ENCODE results near the gene FAM174C. TPM values are rescaled to one million over a fixed set of nuclear protein-coding genes. Genes with fewer than 3 reads are reported as not detected.

The FAM174C gene
- 10 to 100 TPM; 62.8 to 65.3 TPM for total RNA-seq

DNA sequence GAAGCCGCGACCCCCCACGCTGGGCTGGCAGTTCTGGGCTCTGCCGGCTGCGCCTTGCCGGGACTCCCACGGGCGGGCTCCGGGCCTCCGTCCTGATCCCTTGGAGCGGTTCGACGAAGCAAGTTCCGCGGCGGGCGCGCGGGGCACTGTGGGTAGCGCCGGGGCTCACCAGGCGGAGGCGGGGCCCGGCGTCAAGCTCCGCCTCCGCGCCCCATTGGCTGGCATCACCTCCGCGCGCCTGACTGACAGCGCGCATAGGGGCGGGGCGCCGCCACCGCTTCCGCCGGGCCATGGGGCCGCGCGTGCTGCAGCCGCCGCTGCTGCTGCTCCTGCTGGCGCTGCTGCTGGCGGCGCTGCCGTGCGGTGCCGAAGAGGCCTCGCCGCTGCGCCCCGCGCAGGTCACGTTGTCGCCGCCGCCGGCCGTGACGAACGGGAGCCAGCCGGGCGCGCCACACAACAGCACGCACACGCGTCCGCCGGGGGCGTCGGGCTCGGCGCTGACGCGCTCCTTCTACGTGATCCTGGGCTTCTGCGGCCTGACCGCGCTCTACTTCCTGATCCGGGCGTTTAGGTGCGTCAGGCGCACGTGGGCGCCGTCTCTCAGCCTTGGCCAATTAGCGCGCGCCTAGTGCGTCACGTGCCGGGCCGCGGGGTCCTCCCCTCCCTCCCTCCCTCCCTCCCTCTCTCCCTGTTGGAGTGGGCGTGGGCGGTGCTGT lies at the start of gene FAM174C:
Gene FAM174C, plus strand, starts transcription at position 271 of the 716 bp plus-strand sequence. Its CDS starts 20 bp downstream, at position 291.
- intact Hi-C loops (cut with micrococcal nuclease), result loop anchor here (1.0 to 10.0 kb wide), 6 partner anchors 82 to 319 kb away; partner anchors contain the start of genes ADAMTSL5, DAZAP1, MBD3 and NDUFS7
- CTCF ChIA-PET, result interaction anchor here (0.9 to 1.6 kb wide), 2 partner anchors 9 to 31 kb away, joined by 4 to 8 read pairs; no protein-coding TSS in a partner anchor
- Mint-ChIP-seq H3K4me1 (ENCODE audit: low read depth) (peaks cover 55% of the 10 kb centered on the region), H3K4me3 (peak within 1 kb of the TSS; percentile 87), H3K27ac (peak within 1 kb of the TSS; percentile 94), H3K36me3 (ENCODE audit: low read depth) (peaks cover 58% of the 10 kb centered on the region), H3K27me3 (ENCODE audit: low read depth) (no peaks in the 10 kb centered on the region), H3K9me3 (no peaks in the 10 kb centered on the region)
- DNase-seq, result peak; percentile 96

DNA sequence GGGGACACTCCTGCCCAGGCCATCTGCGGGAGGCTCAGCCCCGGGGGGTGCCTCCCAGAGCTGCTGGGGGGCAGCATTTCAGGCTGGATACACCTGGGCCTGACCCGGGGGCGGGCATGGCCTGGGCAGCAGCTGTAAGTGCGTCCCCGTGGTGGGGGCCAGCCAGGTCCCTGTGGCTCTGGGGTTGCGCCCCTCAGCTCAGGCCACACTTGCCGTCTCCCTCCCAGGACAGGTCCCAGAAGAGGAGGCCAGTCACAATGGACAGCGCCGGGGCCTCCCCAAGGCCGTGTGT lies 49.2 kb upstream of the FAM174C start:
- intact Hi-C loops (cut with micrococcal nuclease), result no loop called here
- DNase-seq, result no peak
- Mint-ChIP-seq H3K27ac (no peak overlapping the region), H3K36me3 (ENCODE audit: low read depth) (peaks cover 5% of the 10 kb centered on the region), H3K4me1 (ENCODE audit: low read depth) (no peaks in the 10 kb centered on the region), H3K4me3 (no peak overlapping the region), H3K27me3 (ENCODE audit: low read depth) (no peaks in the 10 kb centered on the region), H3K9me3 (no peaks in the 10 kb centered on the region)
- CTCF ChIA-PET, result no interaction called here

DNA sequence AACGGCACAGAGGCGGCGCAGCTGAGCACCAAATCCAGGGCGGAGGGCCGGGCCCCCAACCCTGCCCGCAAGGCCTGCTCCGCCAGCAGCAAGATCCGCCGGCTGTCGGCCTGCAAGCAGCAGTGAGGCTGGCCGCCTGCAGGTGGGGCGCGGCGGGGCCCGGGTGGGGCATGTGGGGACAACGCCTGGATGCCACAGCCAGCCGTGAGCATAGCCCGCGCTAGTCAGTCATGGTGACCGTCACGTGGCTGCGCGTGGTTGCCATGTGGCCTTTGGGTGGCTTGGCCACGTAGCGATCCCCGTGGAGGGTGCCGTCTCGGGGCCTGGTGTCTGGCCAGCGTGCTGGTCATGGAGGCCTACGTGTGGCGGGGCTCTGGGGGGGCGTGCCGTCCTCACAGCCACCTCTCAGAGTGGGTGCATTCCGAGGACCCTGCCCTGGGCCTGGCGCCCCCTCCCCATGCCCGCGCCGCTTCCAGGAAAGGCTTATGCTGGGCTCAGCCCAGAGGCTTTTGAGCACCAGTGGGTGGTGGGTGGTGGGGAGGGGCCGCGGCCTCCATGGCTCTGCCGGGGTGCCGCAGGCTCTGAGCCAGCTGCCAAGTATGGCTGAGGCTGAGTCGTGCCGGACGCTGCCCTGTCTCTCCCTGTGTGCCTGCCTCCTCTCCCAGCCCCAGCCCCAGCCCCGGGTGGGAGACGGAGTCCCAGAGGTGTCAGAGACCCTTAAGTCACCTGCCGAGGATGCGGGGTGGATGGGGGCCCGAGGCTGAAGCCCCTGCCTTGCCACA lies 48.6 kb upstream of the FAM174C start:
- intact Hi-C loops (cut with micrococcal nuclease), result no loop called here
- Mint-ChIP-seq H3K27me3 (ENCODE audit: low read depth) (no peaks in the 10 kb centered on the region), H3K9me3 (no peaks in the 10 kb centered on the region), H3K4me1 (ENCODE audit: low read depth) (no peaks in the 10 kb centered on the region), H3K27ac (no peak overlapping the region), H3K36me3 (ENCODE audit: low read depth) (peaks cover 5% of the 10 kb centered on the region), H3K4me3 (no peak overlapping the region)
- CTCF ChIA-PET, result no interaction called here
- no peak for DNase-seq

DNA sequence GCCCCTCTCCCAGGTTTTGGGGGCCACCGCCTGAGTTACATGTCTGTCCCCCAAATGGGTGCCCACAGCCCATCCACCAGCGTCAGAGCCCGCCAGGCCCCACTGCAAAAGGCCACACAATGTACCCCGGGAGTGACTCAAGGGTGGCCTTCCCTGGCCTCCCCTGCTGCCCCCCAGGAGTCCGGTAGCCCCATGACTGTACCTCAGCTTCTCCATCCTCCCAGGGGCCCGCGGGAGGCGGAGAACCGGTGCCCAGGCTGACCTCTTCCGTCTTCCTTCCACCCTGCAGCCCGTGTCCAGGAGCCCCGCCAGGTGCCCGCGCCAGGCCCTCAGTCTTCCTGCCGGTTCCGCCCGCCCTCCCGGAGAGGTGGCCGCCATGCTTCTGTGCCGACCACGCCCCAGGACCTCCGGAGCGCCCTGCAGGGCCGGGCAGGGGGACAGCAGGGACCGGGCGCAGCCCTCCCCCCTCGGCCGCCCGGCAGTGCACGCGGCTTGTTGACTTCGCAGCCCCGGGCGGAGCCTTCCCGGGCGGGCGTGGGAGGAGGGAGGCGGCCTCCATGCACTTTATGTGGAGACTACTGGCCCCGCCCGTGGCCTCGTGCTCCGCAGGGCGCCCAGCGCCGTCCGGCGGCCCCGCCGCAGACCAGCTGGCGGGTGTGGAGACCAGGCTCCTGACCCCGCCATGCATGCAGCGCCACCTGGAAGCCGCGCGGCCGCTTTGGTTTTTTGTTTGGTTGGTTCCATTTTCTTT lies 47.9 kb upstream of the FAM174C start:
- H3K4me1 Mint-ChIP-seq (ENCODE audit: low read depth), result no peaks in the 10 kb centered on the region
- CTCF ChIA-PET, result no interaction called here
- H3K4me3 Mint-ChIP-seq, result no peak overlapping the region
- H3K27me3 Mint-ChIP-seq (ENCODE audit: low read depth), result no peaks in the 10 kb centered on the region
- no peaks in the 10 kb centered on the region for H3K9me3 Mint-ChIP-seq
- no peak for DNase-seq
- no peak overlapping the region for H3K27ac Mint-ChIP-seq
- peaks cover 5% of the 10 kb centered on the region for H3K36me3 Mint-ChIP-seq (ENCODE audit: low read depth)
- intact Hi-C loops (cut with micrococcal nuclease), result no loop called here

DNA sequence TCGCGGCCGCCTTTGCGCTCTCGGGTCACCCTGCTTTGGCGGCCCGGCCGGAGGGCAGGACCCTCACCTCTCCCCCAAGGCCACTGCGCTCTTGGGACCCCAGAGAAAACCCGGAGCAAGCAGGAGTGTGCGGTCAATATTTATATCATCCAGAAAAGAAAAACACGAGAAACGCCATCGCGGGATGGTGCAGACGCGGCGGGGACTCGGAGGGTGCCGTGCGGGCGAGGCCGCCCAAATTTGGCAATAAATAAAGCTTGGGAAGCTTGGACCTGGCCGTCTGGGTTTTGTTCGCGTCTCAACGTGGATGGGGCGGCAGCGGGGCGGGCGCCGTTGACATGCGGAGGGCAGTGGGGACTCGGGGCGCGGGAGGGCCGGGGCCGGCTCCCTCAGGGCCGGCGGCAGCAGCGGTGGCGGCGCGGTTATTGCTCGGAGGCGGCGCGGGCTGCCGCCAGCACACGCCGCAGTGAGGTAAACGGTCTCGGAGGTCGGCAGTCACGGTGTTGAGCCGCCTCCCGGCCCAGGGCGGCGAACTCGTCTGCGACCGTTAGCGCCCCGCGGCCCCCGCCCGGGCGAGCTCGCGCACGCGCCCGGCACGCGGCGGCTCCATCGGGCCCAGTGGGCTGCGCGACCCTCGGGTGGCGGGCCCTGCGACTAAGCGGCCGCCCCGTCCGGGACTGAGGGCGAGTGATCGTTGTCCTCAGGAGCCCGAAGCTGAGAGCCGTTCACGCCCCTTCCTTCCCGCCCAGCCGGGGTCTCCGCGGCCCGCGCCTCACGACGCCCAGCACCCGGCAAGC lies 47.0 kb upstream of the FAM174C start:
- CTCF ChIA-PET, result no interaction called here
- Mint-ChIP-seq H3K27me3 (ENCODE audit: low read depth) (no peaks in the 10 kb centered on the region), H3K36me3 (ENCODE audit: low read depth) (peaks cover 5% of the 10 kb centered on the region), H3K4me3 (no peak overlapping the region), H3K4me1 (ENCODE audit: low read depth) (no peaks in the 10 kb centered on the region), H3K9me3 (no peaks in the 10 kb centered on the region), H3K27ac (no peak overlapping the region)
- no peak for DNase-seq
- intact Hi-C loops (cut with micrococcal nuclease), result no loop called here

DNA sequence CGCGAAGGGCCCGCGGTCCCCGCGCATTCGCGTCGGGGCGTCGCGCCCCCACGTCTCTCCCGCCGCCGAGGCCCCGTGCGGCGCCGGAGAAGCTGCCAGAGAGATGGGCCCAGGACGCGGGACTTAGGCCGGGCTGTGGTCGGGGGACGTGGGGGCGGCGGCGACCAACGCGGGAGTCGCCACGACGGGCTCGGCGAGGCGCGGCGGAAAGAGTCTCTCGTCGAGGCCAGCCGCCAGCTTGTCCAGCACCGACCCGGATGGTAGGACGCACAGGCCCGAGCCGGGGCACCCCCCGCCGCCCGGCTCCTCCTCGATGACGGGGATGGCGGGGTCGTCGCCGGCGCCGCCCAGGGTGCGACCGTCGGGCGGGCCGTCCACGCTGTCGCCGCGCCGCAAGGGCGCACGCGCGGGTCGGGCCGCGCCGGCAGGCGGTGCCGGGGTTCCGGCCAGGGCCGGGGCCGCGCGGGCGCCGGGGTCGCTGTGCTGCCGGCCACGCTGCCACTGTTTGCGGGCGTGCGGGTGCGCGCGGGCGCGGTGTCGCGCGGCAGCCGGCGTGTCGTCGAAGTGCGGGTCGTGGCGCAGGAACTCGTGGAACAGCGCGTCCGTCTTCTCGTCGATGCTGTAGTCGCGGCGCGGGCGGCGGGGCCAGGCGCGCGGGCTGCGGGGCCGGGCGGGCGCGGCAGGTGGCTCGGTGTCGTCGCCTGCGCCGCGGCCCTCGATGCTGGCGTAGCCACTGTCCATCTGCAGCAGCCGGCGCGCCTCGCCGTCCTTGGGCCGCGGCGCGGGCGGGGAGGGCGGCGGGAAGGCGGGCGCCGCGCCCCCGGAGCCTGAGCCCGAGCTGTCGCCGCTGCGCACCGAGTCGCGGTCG lies 46.0 kb upstream of the FAM174C start:
- no peak for DNase-seq
- intact Hi-C loops (cut with micrococcal nuclease), result no loop called here
- H3K36me3 Mint-ChIP-seq (ENCODE audit: low read depth), result peaks cover 5% of the 10 kb centered on the region
- H3K4me3 Mint-ChIP-seq, result no peak overlapping the region
- H3K27me3 Mint-ChIP-seq (ENCODE audit: low read depth), result no peaks in the 10 kb centered on the region
- no peak overlapping the region for H3K27ac Mint-ChIP-seq
- CTCF ChIA-PET, result no interaction called here
- H3K4me1 Mint-ChIP-seq (ENCODE audit: low read depth), result no peaks in the 10 kb centered on the region
- H3K9me3 Mint-ChIP-seq, result no peaks in the 10 kb centered on the region

DNA sequence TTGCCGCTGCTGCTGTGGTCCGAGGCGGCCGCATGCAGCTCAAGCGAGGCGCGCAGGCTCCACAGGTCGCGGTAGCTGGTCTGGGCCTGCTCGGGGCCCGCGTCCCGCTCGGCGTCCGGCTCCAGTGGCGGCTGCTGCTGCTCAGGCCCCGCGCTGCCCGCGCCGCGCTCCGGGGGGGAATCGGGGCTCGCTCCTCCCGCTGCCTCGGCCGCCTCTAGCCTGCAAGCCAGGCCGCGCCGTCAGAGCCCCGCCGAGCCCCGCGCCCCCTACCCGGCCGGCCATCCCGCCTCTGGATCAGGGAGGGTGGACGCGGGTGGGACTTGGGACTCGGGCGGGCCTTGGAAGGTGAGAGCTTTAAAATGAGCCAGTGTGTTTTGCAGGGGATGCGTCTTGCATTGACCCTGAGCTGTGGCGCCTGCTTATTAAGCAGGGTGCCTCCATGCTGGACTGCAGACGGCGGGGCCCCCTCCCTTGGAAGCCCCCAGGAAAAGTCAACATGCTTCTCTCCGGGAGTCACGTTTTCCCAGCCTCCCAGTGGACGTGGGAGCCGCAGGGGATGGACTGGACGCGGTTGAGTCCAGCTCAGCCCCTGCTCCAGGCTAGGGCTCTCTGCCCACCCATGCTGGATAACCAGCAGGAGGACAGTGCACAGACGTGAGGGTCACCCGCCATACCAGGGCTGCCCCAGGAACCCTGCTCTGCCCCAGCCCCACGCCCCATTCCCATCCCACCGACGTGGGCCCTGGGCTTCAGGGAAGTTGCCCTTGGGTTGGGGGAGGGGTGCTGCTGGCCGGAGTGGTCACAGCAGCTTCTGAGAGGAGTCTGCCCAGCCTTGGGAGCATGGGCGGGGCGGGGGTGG lies 45.2 kb upstream of the FAM174C start:
- Mint-ChIP-seq H3K36me3 (ENCODE audit: low read depth) (peaks cover 5% of the 10 kb centered on the region), H3K27ac (no peak overlapping the region), H3K4me3 (no peak overlapping the region), H3K27me3 (ENCODE audit: low read depth) (no peaks in the 10 kb centered on the region), H3K9me3 (no peaks in the 10 kb centered on the region), H3K4me1 (ENCODE audit: low read depth) (no peaks in the 10 kb centered on the region)
- CTCF ChIA-PET, result no interaction called here
- no peak for DNase-seq
- intact Hi-C loops (cut with micrococcal nuclease), result no loop called here

DNA sequence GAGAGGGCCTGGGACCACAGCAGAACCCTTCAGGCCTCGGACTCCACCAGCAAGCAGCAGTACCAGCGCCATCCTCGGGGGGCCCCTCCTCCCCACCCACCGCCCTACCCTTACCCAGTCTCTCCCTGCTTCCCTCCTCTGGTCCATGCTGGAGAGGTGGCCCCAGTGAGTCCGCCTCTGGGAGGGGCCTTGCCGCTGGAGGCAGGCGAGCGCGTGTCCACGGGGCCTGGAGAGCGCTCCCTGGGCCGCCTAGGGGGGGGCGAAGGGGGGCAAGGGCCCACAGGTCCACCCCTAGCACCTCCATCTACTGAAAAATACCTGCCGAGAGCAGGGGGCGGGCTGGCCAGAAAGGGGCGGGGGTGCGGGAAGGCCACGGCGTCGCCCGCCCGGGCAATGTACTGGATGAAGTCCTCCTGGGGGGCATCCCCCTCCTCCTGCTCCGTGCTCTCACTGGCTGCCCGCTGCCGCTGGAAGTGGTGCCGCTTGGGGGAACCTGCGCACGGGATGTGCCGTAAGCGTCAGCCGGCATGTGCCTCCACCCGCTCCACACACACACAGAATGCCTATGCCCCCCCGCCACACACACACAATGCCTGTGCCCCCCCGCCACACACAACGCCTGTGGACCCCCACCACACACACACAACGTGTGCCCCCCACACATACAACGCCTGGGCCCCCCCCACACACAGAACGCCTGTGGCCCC lies 44.4 kb upstream of the FAM174C start:
- CTCF ChIA-PET, result no interaction called here
- no peaks in the 10 kb centered on the region for H3K4me1 Mint-ChIP-seq (ENCODE audit: low read depth)
- no peak overlapping the region for H3K27ac Mint-ChIP-seq
- H3K4me3 Mint-ChIP-seq, result no peak overlapping the region
- DNase-seq, result no peak
- H3K27me3 Mint-ChIP-seq (ENCODE audit: low read depth), result no peaks in the 10 kb centered on the region
- H3K9me3 Mint-ChIP-seq, result no peaks in the 10 kb centered on the region
- intact Hi-C loops (cut with micrococcal nuclease), result no loop called here
- peaks cover 5% of the 10 kb centered on the region for H3K36me3 Mint-ChIP-seq (ENCODE audit: low read depth)

DNA sequence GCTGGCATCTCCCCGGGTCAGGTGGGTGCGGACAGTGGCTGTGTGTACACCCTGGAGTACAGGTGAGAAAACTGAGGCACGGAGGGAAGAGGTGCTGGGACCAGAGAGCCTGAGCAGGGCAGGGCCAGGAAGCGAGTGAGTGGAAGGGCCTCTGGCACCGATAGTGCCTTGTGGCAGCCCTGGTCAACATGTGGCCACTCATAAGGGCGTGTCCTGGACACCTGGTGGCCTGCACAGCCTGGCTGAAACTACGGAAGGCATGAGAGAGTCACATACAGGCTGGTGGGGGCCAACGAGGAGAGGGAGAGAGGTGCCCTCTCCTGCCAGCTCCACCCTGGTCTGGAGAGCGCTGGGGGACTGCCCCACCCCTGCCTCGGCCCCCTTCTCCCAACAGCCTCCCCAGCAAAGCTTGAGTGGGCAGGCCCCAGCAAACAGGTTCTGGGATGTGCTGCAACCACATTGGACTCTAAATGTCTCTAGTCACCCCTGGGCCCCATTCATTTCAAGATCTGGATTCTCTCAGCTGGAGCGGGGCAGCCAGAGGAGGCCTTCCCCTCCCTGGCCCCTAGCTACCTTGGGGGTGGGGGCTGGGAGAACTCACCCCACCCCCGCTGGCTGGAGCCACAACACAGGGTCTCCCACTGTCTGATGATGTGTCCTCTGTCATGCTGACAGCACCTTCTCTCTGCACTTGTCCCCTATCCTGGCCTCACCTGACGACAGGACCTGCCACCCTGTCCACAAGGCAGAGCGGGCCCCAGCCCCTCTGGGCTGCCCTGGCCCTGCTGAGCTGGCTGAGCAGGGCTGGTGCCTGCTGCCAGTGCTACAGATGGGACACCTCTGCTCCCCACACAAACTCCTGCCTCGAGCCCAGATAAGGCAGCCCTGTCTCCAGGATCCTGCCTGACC lies 43.3 kb upstream of the FAM174C start:
- no peak for DNase-seq
- CTCF ChIA-PET, result no interaction called here
- Mint-ChIP-seq H3K4me1 (ENCODE audit: low read depth) (no peaks in the 10 kb centered on the region), H3K27me3 (ENCODE audit: low read depth) (no peaks in the 10 kb centered on the region), H3K36me3 (ENCODE audit: low read depth) (peaks cover 5% of the 10 kb centered on the region), H3K4me3 (no peak overlapping the region), H3K9me3 (no peaks in the 10 kb centered on the region), H3K27ac (no peak overlapping the region)
- intact Hi-C loops (cut with micrococcal nuclease), result no loop called here

DNA sequence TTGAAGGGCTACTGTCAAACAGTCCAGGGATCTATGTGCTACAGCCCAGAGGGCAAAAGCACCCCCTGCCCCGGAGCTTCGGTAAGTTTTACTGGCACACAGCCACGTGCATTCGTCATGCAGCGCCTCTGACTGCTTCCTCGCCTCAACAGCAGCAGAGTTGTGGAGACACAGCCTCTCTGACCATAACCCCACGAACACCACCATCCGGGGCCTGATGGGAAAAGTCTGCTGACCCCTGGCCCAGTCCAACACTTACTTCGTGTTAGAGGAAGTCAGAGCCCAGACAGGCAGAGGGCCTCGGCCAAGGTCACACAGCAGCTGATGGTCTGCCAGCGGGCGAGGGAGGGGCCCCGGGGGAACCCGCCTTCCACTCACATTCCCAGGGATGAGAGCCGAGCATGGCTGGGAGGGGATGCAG lies 42.7 kb upstream of the FAM174C start:
- DNase-seq, result no peak
- CTCF ChIA-PET, result no interaction called here
- Mint-ChIP-seq H3K27ac (no peak overlapping the region), H3K4me3 (no peak overlapping the region), H3K36me3 (ENCODE audit: low read depth) (peaks cover 2% of the 10 kb centered on the region), H3K4me1 (ENCODE audit: low read depth) (no peaks in the 10 kb centered on the region), H3K27me3 (ENCODE audit: low read depth) (no peaks in the 10 kb centered on the region), H3K9me3 (no peaks in the 10 kb centered on the region)
- intact Hi-C loops (cut with micrococcal nuclease), result no loop called here
